Mucosa of stomach (tissue), 1 donor: ENCODE measurements around the gene ADD2.
"Not testable (repeated sequence)": the region's sequence is repeated elsewhere in the genome, so short reads cannot be mapped to it uniquely, and the experiment has no call there.

Experiments used
- H3K27me3 ChIP-seq: one replicate; pipeline ENCODE4 v1.7.0; 2013; ENCODE audit warnings: mild to moderate bottlenecking, low read length; ENCODE audit not compliant: control insufficient read depth, insufficient read depth
- H3K36me3 ChIP-seq: one replicate; pipeline ENCODE4 v1.7.0; 2013; ENCODE audit warnings: low read length; ENCODE audit not compliant: control insufficient read depth, insufficient read depth
- H3K4me1 ChIP-seq: one replicate; pipeline ENCODE4 v1.7.0; 2013; ENCODE audit warnings: mild to moderate bottlenecking, low read length; ENCODE audit not compliant: control insufficient read depth, insufficient read depth
- H3K4me3 ChIP-seq: one replicate; pipeline ENCODE4 v1.7.0; 2013; ENCODE audit warnings: low read length
- H3K9ac ChIP-seq: one replicate; pipeline ENCODE4 v1.7.0; 2013; ENCODE audit warnings: mild to moderate bottlenecking, low read length, moderate library complexity
- H3K9me3 ChIP-seq: one replicate; pipeline ENCODE4 v1.7.0; 2013; ENCODE audit warnings: mild to moderate bottlenecking, low read length, moderate library complexity; ENCODE audit not compliant: control insufficient read depth
- donor health status: Pancreatic carcinoma.

Gene ADD2

DNA sequence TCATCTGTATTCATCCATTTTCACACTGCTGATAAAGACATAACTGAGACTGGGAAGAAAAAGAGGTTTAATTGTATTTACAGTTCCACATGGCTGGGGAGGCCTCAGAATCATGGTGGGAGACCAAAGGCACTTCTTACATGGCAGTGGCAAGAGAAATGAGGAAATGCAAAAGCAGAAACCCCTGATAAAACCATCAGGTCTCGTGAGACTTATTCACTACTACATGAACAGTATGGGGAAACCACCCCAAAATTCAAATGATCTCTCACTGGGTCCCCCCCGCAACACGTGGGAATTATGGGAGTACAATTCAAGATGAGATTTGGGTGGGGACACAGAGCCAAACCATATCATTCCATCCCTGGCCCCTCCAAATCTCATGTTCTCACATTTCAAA, 30.0 kb upstream of the ADD2 start:
- not testable (repeated sequence) for H3K9me3 ChIP-seq, H3K4me1 ChIP-seq, H3K4me3 ChIP-seq, H3K36me3 ChIP-seq, H3K27me3 ChIP-seq, H3K9ac ChIP-seq

DNA sequence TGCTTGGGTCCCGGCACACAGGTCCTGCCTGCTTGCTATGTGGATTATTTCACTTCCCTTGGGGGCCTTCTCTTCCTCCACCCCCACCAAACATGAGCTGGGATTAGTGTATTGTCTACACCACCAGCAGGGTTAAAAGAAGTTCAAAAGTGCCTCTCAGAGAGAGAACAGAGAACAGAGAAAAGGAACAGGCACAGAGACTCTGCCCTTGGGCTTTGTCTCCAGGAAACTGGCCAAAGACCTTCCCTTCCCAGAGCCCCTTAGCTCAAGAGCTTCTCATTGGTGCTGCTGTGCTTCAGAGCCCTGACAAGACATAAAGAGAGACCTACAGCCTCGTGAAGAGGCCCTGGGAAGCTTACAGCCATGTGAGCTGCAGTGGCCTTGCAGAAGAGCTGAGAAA, 29.5 kb upstream of the ADD2 start:
- Histone ChIP-seq H3K9ac (no peak overlapping the region), H3K4me1 (no peaks in the 10 kb centered on the region), H3K36me3 (no peaks in the 10 kb centered on the region), H3K4me3 (no peak overlapping the region), H3K27me3 (peaks cover 4% of the 10 kb centered on the region), H3K9me3 (no peaks in the 10 kb centered on the region)

DNA sequence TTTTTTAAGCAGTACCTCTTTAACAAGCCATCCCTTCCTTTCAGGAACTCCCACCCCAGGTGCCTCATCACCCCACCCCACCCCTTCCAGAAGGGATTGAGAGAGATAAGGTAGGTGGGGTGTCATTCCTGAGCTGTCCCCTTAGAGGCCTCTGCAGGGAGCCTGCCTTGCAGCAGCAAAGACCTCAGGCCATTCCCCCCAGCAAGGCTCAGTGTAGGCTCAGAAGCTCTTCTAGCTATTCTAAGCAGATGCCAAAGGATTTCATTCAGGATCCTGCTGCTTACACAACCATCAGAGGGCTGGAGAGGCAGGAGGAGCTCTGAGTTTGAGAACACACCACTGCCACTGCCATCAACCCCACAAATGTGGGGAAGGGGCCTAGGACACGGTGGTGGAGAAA, 28.3 kb upstream of the ADD2 start:
- no peaks in the 10 kb centered on the region for H3K4me1 ChIP-seq
- no peak overlapping the region for H3K9ac ChIP-seq
- H3K36me3 ChIP-seq = no peaks in the 10 kb centered on the region
- H3K4me3 ChIP-seq = no peak overlapping the region
- H3K9me3 ChIP-seq = no peaks in the 10 kb centered on the region
- H3K27me3 ChIP-seq = peaks cover 13% of the 10 kb centered on the region

DNA sequence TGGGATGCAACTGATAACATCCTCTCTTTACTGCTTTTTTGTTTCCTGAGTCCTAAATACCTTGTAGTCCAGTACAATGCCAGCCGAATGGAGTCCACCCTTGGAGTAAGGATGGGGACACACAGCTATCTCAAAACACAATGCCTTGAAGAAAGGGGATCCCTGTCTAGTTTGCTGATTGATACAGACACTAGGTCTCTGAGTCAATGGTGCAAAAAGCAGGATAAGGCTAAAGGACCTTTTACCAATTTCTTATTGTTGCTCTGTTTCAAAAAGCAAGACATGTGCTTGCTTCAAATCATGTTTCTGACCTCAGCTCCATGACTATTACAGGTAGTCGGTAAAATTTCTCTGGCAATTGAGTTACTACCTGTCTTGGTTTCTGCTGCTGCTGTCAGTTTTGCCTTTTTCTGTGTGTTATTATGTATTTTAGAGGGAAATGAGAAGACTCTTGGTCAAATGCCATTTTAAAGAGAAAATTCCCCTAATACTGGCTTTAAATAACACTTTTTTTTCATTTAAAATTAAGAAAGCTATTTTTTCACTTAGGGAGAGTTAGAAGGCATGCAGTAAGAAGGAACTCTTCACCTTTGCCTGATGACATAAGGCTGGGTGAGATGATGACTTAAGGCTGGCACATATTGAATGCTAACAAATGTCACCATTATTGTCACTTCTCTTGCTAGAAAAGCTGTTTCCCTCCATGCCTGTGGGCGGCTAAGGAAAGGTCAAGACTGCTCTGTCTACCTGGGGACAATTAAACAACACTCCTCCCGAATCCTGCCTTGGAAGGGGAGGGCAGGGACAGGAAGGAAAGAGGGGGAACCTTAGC, 27.4 kb upstream of the ADD2 start:
- Histone ChIP-seq H3K4me3 (no peak overlapping the region), H3K36me3 (no peaks in the 10 kb centered on the region), H3K4me1 (no peaks in the 10 kb centered on the region), H3K9me3 (no peaks in the 10 kb centered on the region), H3K27me3 (peaks cover 22% of the 10 kb centered on the region), H3K9ac (no peak overlapping the region)

DNA sequence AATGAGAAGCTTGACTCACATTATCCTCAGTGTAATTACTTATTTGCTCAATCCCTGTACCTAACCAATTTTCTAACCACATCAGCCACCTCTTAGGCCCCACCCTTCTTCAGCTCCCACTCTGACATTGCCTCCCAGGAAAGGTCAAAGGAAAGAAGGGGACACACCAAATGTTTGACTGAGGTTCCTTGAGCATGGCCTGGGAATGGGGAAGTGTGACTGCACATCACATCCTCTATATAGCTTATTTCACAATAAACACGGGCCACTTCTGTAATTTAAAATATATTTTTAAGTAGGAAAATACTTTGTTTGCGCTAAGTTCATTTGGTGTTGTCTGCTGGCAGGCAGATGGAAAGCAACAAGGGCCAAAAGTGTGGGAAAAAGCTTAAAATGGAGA, 25.4 kb upstream of the ADD2 start:
- Histone ChIP-seq H3K9me3 (no peaks in the 10 kb centered on the region), H3K27me3 (peaks cover 39% of the 10 kb centered on the region), H3K4me1 (peaks cover 7% of the 10 kb centered on the region), H3K9ac (no peak overlapping the region), H3K4me3 (no peak overlapping the region), H3K36me3 (no peaks in the 10 kb centered on the region)

DNA sequence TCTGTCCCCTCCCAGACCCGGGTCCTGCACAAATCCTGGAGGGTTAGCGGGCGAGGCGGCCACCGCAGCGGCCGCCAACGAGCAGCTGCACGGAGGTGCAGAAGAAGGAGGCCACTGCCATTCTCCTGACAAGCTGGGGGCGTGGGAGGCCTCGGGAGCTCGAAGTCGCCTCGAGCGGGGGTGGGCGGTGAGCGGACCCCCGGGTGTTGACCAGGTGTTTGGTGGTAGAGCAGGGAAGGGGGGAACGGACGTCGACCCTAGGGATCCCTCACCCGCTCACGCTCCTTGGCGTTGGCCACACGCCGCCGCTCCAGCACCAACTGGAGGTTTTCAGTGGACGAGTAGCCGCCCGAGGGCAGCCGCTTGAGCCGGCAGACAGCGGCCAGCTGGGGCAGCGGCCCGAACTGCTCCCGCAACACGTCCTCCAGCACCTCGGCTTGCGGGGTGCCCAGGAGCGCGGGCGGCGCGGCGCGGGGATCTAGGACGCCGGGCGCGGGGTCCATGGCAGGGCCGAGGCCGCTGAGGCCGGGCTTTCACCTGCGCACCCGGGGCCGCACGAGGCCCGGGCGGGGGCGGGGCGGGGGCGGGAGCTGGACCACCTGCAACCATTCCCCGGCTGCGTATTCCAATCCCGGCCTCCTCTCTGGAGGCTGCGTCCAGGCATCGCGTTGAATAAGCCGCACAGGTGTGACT, 22.3 kb upstream of the ADD2 start, which contains the start of gene FIGLA:
Gene FIGLA (minus strand): TSS at position 508 of the 693 bp plus-strand sequence. CDS start 5 bp downstream, at position 503.
- H3K4me3 ChIP-seq = no peak within 1 kb of the TSS
- no peaks in the 10 kb centered on the region for H3K36me3 ChIP-seq
- peaks cover 58% of the 10 kb centered on the region for H3K27me3 ChIP-seq
- no peak within 1 kb of the TSS for H3K9ac ChIP-seq
- no peaks in the 10 kb centered on the region for H3K9me3 ChIP-seq
- H3K4me1 ChIP-seq = peaks cover 7% of the 10 kb centered on the region

DNA sequence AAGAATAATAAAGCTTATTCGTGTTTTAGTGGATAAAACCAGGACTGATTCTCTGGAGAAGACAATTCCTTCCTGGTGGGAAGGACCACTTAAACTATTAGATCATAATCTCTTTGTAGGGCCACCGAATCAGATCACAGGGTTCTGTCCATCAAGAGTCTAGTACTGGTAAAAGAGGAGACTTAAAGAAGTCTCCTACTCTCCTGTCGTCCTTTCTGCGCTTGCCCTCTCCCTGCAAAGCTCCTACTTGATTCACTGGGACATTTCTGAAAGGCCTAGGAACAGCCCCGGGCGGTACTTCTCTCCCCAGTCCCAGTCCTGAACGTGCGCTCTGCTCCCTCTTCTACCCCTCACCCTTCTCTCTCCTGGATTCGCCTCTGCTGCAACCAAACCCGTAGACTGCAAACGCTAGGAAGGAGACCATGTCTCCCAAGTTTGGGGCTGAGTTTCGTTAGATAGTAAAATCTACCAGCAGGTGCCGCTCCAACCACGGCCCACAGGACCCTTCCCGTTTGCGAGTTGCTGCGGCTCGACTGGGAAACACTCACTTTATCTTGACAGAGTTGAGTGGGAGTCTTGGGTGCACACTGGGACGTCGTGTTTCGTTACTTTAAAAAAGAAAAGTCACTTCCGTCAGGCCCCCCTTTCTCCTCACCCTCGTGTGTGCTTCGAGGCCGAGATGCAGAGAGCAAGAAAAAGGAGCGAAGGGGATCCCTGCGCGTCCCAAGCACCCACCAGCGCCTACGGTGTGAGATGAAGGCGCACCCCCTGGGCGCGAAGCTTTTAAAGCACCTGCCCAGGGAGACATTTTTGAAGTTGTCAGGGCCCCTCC, 21.5 kb upstream of the ADD2 start:
- peaks cover 7% of the 10 kb centered on the region for H3K4me1 ChIP-seq
- no peak overlapping the region for H3K9ac ChIP-seq
- no peaks in the 10 kb centered on the region for H3K9me3 ChIP-seq
- H3K36me3 ChIP-seq = no peaks in the 10 kb centered on the region
- peaks cover 59% of the 10 kb centered on the region for H3K27me3 ChIP-seq
- H3K4me3 ChIP-seq = no peak overlapping the region

DNA sequence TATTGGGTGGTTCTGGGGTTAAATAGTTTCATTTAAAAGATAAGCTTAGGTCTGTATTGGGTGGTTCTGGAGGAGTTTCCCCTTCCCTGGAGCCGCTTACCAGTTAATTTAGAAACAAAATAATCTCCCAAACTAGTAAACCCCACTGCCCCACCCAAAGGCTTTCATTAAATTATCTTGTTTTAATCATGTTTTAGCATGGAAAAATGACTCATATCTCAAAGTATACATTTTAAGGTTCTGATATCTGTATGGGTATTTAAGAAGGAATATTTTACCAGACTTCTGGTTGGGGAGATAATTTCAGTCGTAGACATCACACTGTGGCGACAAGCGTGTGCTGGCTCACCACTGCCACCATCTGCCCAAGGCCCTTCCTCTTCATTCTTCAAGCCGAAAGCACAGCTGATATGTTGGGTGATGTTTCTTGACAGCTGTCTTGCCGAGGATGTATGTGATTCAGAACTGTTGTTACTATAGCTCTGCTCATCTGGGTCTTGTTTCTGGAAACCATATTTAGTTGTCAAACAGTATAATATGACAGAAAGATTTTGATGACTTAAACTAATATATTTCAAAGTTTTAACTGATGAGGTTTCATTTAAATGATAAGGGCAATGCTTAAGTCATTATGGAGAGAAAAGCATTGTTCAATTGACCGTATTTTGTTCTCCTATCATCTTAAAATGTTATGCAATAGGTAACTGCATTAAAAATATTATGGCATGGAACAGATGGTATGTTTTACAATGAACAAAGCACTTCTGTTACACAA, 17.3 kb upstream of the ADD2 start:
- no peaks in the 10 kb centered on the region for H3K9me3 ChIP-seq
- H3K4me1 ChIP-seq = peaks cover 7% of the 10 kb centered on the region
- H3K27me3 ChIP-seq = peaks cover 40% of the 10 kb centered on the region
- H3K4me3 ChIP-seq = no peak overlapping the region
- H3K36me3 ChIP-seq = no peaks in the 10 kb centered on the region
- H3K9ac ChIP-seq = no peak overlapping the region

DNA sequence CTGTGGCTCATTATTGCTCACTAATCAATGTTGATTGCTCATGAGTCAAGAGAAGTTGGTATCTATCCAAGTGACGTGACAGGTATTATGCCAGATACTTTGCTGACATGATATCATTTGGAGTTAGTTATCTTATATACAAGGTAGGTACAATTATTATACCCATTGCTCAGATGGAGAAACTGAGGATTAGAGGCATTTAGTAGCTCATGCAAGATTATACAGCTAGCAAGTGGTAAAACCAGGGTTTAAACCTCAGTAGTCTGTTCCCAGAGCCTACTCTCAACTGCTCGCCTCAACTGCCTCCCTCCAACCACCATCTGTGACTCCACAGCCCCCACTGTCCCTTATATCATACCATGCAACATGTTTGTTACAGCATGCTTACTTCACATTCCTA, 16.3 kb upstream of the ADD2 start:
- H3K9me3 ChIP-seq = no peaks in the 10 kb centered on the region
- H3K9ac ChIP-seq = no peak overlapping the region
- H3K36me3 ChIP-seq = no peaks in the 10 kb centered on the region
- no peak overlapping the region for H3K4me3 ChIP-seq
- H3K4me1 ChIP-seq = no peaks in the 10 kb centered on the region
- peaks cover 33% of the 10 kb centered on the region for H3K27me3 ChIP-seq

DNA sequence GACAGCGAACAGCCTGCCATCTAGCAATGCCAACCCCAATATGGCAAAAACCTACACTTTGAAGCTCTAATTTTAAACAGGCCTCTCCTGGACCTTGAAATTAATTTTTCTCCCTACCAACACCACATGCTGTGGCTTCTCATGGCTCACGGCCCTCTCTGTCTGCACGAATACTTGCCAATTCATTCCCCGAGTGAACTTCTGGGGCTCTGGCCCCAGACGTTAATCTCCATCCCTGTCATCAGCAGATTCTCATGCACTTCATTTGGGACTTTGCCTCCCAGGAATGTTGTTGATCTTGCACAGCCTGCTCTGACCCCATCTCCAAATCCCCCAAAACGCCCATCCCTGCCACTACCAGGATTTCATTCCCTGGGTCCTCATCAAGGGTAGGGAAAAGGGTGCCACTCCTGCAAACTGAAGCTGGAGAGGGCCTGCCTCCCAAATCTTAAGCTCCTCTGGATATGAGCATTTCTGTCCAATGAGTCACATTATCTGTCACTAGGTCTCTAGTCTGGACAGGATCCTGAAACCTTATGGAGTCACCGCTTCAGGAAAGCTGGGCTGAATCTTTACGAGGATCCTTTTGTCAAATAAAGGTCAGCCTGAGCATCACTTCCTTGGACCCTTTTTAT, 12.0 kb upstream of the ADD2 start:
- no peak overlapping the region for H3K4me3 ChIP-seq
- H3K4me1 ChIP-seq = no peaks in the 10 kb centered on the region
- no peaks in the 10 kb centered on the region for H3K36me3 ChIP-seq
- H3K27me3 ChIP-seq = peaks cover 18% of the 10 kb centered on the region
- H3K9ac ChIP-seq = no peak overlapping the region
- H3K9me3 ChIP-seq = no peaks in the 10 kb centered on the region

DNA sequence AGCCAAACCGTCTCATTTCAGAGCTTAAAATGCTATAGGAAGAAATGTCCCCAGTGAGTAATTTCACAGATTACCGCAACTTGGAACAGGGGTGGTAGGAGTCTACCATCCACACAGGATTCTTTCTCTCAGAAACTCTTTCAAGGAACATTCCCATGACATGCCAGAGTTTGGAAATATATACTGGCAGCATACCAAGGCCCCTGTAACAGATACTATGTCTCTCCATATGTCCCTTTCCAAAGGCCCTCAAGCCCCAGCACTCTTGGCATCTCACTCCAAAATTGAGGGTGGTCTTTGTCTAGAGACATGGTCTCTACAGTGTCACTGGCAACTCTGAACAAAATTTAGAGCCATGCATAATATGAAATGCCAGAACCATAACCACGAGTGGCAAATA, 11.5 kb upstream of the ADD2 start:
- no peaks in the 10 kb centered on the region for H3K9me3 ChIP-seq
- H3K9ac ChIP-seq = no peak overlapping the region
- no peaks in the 10 kb centered on the region for H3K36me3 ChIP-seq
- peaks cover 17% of the 10 kb centered on the region for H3K27me3 ChIP-seq
- H3K4me3 ChIP-seq = no peak overlapping the region
- H3K4me1 ChIP-seq = no peaks in the 10 kb centered on the region
